Endodermal cell (in vitro differentiated cells): ENCODE measurements around the gene CPEB2. TPM values are rescaled to one million over a fixed set of nuclear protein-coding genes. Genes with fewer than 3 reads are reported as not detected.

Experiments
- DNase-seq: peaks from one replicate; pipeline ENCODE4 v3.0.0-alpha.2; 2017
- H3K27ac ChIP-seq: 2 replicates; pipeline ENCODE4 v1.5.1; 2013; ENCODE audit warnings: mild to moderate bottlenecking, low read depth, low read length, moderate library complexity
- H3K27me3 ChIP-seq: 2 replicates; pipeline ENCODE4 v1.6.1; 2013; ENCODE audit warnings: mild to moderate bottlenecking, low read length, moderate library complexity; ENCODE audit not compliant: insufficient read depth, control insufficient read depth, poor library complexity, severe bottlenecking
- H3K36me3 ChIP-seq: 2 replicates; pipeline ENCODE4 v1.7.0; 2013; ENCODE audit warnings: mild to moderate bottlenecking, low read length, moderate library complexity; ENCODE audit not compliant: control insufficient read depth, insufficient read depth
- H3K4me1 ChIP-seq: one replicate; pipeline ENCODE4 v1.7.0; 2013; ENCODE audit warnings: low read length; ENCODE audit not compliant: control insufficient read depth, insufficient read depth
- H3K4me3 ChIP-seq: 2 replicates; pipeline ENCODE4 v1.5.1; 2013; ENCODE audit warnings: mild to moderate bottlenecking, low read length, moderate library complexity
- H3K9ac ChIP-seq: 2 replicates; pipeline ENCODE4 v1.6.1; 2013; ENCODE audit warnings: mild to moderate bottlenecking, low read length, moderate library complexity; ENCODE audit not compliant: poor library complexity, severe bottlenecking; ENCODE audit errors: extremely low read depth
- H3K9me3 ChIP-seq: 2 replicates; pipeline ENCODE4 v1.6.1; 2013; ENCODE audit warnings: mild to moderate bottlenecking, low read length, moderate library complexity; ENCODE audit not compliant: control insufficient read depth
- H3K27ac Mint-ChIP-seq: 2 replicates; pipeline ENCODE4 v1.8.0; 2020; ENCODE audit warnings: mixed read lengths
- H3K27me3 Mint-ChIP-seq: 2 replicates; pipeline ENCODE4 v1.8.0; 2021; ENCODE audit warnings: mild to moderate bottlenecking, mixed read lengths; ENCODE audit not compliant: insufficient read depth
- H3K36me3 Mint-ChIP-seq: 2 replicates; pipeline ENCODE4 v1.8.0; 2020; ENCODE audit warnings: low read depth, mixed read lengths
- H3K4me1 Mint-ChIP-seq: 2 replicates; pipeline ENCODE4 v1.8.0; 2020; ENCODE audit warnings: mixed read lengths
- H3K4me3 Mint-ChIP-seq: 2 replicates; pipeline ENCODE4 v1.8.0; 2020; ENCODE audit warnings: mild to moderate bottlenecking, moderate library complexity, mixed read lengths
- H3K9me3 Mint-ChIP-seq: 2 replicates; pipeline ENCODE4 v1.8.0; 2020; ENCODE audit warnings: mild to moderate bottlenecking, mixed read lengths
- WGBS, 2 experiments: methylation state at CpG; one replicate each; pipeline versions ENCODE4 v1.1.5 to v1.1.7; 2013; ENCODE audit warnings: missing lambda C conversion rate in 2 of 2, mixed read lengths in 1 of 2; ENCODE audit not compliant: insufficient coverage in 1 of 2, insufficient read length in 1 of 2; 5-methylcytosine and 5-hydroxymethylcytosine counted together
- total RNA-seq, 2 donors: library from RNA; stranded (reverse); fragmentation: NEBNext Ultra II Directional in 1 of 2; extraction: Animal tissue kit (Norgen Biotek cat#: 25700) in 1 of 2; gene quantifications; 2 replicates in 1 of 2; 3 replicates in 1 of 2; pipeline ENCODE4 v1.2.1, GENCODE V29; 2021
- TF ChIP-seq, protein P1 (sequence below): fragments of 200-600 bp; sonication (generic); conservative IDR thresholded peaks from 2 replicates; pipeline ENCODE4 v1.5.0; 2021; ENCODE audit warnings: antibody characterized with exemption, mild to moderate bottlenecking

The CPEB2 gene
- total RNA-seq, 2 donors from 2014 or later, result 4.8 to 8.6 TPM

DNA sequence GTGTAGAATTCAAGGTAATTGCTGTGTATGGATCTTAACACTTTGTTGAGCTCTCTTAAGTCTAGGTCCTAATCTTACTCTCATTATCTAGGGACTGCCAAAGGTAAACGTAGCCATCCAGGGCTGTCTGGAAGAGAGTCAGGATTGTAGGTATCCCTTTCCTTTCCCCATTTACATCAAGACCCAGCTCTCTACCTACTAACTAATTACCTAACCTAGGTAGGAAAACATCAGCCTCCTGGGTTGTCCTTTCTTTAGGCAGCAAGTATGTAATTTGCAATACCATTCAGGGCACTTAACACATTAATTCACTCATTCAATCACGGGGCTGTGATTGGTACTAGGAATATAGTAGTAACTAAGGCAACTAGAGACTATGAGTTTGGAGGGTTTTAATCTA, 15.2 kb upstream of the CPEB2 start:
- no peaks in the 10 kb centered on the region for H3K4me1 ChIP-seq
- Mint-ChIP-seq H3K27ac (no peak overlapping the region), H3K4me1 (peaks cover 3% of the 10 kb centered on the region), H3K27me3 (no peaks in the 10 kb centered on the region), H3K4me3 (no peak overlapping the region), H3K36me3 (no peaks in the 10 kb centered on the region), H3K9me3 (no peaks in the 10 kb centered on the region)
- WGBS, 2 experiments, result 71% methylated on average over 1 of the region's 2 CpGs; no CpG with 5 or more reads in 1 of the 2 experiments
- H3K9me3 ChIP-seq, result no peaks in the 10 kb centered on the region
- DNase-seq, result no peak
- H3K27me3 ChIP-seq, result no peaks in the 10 kb centered on the region
- H3K9ac ChIP-seq, result no peak overlapping the region
- H3K4me3 ChIP-seq, result no peak overlapping the region
- no peak overlapping the region for H3K27ac ChIP-seq
- no peaks in the 10 kb centered on the region for H3K36me3 ChIP-seq
- TF ChIP-seq, protein P1, sequence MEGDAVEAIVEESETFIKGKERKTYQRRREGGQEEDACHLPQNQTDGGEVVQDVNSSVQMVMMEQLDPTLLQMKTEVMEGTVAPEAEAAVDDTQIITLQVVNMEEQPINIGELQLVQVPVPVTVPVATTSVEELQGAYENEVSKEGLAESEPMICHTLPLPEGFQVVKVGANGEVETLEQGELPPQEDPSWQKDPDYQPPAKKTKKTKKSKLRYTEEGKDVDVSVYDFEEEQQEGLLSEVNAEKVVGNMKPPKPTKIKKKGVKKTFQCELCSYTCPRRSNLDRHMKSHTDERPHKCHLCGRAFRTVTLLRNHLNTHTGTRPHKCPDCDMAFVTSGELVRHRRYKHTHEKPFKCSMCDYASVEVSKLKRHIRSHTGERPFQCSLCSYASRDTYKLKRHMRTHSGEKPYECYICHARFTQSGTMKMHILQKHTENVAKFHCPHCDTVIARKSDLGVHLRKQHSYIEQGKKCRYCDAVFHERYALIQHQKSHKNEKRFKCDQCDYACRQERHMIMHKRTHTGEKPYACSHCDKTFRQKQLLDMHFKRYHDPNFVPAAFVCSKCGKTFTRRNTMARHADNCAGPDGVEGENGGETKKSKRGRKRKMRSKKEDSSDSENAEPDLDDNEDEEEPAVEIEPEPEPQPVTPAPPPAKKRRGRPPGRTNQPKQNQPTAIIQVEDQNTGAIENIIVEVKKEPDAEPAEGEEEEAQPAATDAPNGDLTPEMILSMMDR, result no peak

DNA sequence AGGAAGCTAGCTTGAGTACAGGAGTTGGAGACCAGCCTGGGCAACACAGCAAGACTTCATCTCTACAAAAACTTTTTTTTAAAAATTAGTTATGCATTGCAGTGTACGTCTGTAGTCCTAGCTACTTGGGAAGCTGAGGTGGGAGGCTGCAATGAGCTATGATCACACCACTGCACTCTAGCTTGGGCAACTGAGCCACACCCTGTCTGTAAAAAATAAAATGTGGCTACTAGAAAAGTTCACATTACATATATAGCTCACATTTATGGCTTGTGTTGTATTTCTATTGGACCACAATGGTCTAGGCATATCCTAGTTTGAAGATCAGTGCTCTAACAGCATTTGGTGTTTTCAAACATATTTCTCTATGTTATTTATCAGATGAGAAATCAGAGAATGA, 11.8 kb upstream of the CPEB2 start:
- no peak overlapping the region for H3K27ac ChIP-seq
- no peaks in the 10 kb centered on the region for H3K9me3 ChIP-seq
- H3K9me3 Mint-ChIP-seq, result no peaks in the 10 kb centered on the region
- no peaks in the 10 kb centered on the region for H3K27me3 ChIP-seq
- H3K4me3 Mint-ChIP-seq, result no peak overlapping the region
- TF ChIP-seq, protein P1, result no peak
- H3K36me3 Mint-ChIP-seq, result no peaks in the 10 kb centered on the region
- no peak for DNase-seq
- H3K4me1 Mint-ChIP-seq, result peaks cover 3% of the 10 kb centered on the region
- H3K27me3 Mint-ChIP-seq, result no peaks in the 10 kb centered on the region
- no peaks in the 10 kb centered on the region for H3K4me1 ChIP-seq
- 79 to 86% methylated on average over 1 of the region's 1 CpG for WGBS, 2 experiments
- H3K36me3 ChIP-seq, result no peaks in the 10 kb centered on the region
- H3K4me3 ChIP-seq, result no peak overlapping the region
- no peak overlapping the region for H3K27ac Mint-ChIP-seq
- no peak overlapping the region for H3K9ac ChIP-seq

DNA sequence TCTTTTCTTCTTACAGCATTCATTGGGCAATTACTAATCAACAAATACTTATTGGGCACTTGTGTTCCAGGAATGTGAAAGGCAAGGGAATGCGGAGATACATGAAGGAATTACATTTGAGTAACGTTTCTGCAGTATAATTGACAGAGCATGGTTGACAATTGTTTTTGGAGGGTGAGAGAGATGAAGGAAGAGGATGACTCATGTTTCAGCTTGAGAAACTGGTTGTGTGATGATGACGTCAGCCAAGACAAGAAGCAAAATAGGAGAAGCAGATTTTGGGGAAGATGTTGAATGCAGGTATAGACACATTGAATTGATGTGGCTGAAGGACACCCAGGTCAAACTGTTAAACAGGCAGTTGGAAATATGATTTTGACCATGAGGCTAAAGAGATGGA, 8.0 kb upstream of the CPEB2 start:
- no peaks in the 10 kb centered on the region for H3K36me3 ChIP-seq
- TF ChIP-seq, protein P1, result no peak
- Mint-ChIP-seq H3K9me3 (no peaks in the 10 kb centered on the region), H3K27ac (no peak overlapping the region), H3K4me3 (no peak overlapping the region), H3K36me3 (no peaks in the 10 kb centered on the region), H3K4me1 (no peaks in the 10 kb centered on the region), H3K27me3 (no peaks in the 10 kb centered on the region)
- WGBS, 2 experiments, result 84 to 86% methylated on average over 2 to 3 of the region's 3 CpGs
- H3K4me3 ChIP-seq, result no peak overlapping the region
- H3K27ac ChIP-seq, result no peak overlapping the region
- H3K9me3 ChIP-seq, result peaks cover 7% of the 10 kb centered on the region
- H3K4me1 ChIP-seq, result no peaks in the 10 kb centered on the region
- H3K9ac ChIP-seq, result no peak overlapping the region
- DNase-seq, result no peak
- H3K27me3 ChIP-seq, result no peaks in the 10 kb centered on the region
